NCI-H446 (cell line): ENCODE results near the gene DCAKD.

Experiments
- DNase-seq, 2 experiments: peaks; one replicate each; lab custom pipeline; 2025; lab: John Stamatoyannopoulos, UW

The DCAKD gene

DNA sequence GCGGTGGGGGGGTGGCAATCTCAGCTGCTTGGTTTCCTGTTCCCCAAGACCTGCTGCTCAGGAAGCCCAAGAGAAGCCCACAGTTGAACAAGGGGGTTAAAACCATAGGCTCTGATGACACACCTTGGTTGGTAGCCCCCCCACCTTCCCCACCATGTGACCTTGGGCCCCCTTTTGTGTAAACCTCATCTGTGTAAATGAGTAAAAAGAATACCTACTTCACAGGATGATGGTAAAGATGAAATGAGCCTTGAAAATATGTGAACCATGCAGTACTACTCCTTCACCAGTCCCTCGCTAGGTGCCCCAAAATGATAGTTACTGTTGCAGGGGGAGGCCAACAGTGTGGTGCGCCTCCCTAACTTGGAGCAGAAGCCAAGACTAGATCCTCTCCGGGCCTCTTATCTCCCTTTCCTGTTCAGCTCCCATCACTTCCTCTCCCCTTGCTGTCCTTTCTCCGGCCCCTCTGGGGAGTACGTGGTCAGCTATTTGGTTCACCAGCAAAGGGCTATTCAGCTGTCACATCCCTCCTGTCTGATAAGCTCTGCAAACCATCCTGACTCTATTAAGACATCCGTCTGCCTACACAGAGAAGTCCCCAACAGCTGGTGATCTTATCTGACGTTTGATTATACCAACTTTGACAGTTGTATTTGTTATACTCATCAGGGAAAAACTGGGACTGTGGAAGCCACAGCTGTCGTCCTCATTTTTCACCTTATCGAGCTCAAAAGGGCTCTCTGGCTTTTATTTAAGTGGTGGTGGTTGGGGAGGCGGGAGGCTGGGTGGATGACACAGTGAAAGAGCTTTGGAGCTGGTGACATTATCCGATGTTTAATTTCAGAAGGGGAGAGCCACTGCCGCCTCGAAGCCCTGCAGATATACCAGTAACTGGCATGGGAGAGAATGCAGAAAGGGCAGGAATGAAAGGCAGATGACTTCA lies 19.9 kb downstream of the DCAKD start:
- DNase-seq, result no peak

DNA sequence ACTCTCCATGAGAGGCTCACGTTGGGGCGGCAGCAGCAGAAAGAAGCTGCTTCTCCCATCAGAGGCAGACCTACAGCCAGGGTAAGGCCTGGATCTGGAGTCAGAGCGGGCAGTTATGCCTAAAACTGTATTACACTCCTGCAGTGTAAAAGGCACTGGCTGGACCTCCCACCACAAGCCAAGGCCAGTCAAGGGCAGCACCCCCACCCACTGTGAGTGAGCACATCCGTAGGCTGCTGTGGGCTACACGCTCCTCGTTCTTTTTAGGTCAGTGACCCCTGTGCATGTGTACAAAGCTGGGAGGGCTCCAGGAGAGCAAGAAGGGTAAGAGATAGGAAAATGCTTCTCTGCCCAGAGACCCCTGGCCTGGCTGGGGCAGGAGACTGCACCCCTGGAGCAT lies 20.7 kb downstream of the DCAKD start:
- no peak for DNase-seq

DNA sequence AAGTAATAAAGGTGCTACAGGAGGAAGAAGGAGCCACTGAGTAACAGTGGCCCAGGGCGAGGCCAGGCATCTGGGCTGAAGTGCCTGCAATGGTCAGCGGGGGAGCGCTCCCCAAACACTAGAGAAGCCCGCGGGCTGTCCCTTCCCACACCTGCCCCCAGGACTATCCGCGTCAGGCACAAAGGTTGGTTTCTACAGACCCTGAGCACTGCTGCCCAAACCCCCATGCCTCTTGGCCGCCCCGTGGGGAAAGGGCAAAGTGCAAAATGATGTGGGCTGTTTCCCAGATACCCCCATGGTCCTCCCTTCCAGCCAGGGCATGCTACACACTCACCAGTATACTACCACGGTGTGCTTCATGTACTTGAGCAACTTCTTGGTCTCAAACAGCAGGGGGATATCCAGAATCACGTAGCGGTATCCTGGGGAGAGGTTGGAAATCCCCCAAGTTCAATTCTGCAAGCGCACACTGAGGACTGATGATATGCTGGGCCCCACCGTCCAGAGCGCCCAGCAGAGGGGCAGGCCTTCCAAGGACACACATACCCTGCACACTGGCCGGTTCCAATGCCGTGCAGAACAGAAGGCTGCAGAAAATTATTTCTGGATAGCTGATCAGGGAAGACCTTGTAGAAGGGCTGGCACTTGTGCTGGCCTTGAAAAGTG lies 21.5 kb downstream of the DCAKD start:
- DNase-seq, result no peak

DNA sequence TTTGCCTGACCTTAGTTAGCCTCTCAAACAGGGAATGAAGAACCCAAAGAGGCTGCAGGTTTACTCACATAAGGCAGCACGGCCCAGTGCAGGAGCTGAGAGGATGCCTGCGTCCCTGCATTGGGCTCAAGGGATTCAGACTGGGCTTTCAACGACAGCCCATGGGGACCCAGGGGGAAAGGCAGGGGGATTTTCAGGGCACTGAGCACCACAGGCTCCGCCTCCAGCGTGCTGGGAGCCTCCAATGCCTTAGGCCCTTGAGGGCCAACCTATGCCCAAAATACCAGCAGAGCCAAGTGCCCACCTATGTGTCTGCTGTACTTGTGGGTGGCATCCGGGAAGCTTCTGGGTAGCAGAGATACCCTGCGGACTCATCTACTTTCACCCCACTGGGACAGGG lies 22.3 kb downstream of the DCAKD start:
- DNase-seq, result no peak

DNA sequence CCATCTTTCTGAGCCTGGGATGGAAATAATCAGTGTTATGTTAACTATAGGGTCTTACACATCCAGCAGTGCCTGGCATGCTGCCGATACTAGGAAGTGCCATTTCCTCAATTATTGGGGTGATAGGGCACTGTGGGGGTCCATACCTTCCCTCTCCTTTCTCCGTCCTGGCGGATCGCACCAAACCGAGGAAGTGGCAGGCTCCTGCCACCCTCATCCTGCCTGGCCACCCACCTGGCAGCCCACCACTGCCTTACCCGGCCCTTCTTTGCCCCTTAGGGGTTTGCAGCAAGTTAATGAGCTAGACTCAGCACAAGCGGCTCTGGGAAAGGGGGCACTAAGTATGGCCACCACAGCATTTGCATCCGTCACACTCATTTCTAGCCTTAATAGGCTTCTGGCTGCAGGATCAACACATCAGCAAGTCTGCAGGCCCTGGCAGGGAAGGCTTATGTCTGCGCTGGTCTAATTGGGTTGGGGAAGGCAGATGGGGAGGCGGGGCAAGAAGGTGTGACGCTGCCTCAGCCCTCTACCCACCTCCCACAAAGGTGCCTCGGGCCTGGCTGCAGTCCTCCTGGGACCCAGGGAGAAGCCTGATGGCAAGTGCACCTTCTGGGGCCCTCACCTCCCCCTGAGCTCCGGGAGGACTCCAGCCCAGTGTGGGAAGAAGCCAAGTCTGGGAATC lies 28.6 kb downstream of the DCAKD start:
- DNase-seq, result peak; percentile 57 to 79

DNA sequence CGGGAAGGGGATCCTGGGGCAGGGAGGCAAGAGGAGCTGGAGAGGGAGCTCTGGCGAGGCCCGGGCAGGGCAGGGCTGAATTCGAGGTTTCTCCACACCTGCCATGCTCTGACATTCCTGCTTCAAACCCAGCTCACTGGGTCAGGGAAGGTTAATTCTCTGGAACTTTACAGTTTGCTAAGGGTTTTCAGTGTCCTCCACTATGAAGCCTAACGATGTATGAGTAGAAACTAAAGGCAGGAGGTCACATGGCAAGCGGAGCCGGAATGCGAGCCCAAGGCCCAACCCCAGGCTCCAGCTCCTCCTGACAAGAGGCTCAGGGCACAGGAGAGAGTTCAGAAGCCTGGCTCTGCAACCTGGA lies 29.2 kb downstream of the DCAKD start:
- peak; percentile 32 to 38 for DNase-seq

DNA sequence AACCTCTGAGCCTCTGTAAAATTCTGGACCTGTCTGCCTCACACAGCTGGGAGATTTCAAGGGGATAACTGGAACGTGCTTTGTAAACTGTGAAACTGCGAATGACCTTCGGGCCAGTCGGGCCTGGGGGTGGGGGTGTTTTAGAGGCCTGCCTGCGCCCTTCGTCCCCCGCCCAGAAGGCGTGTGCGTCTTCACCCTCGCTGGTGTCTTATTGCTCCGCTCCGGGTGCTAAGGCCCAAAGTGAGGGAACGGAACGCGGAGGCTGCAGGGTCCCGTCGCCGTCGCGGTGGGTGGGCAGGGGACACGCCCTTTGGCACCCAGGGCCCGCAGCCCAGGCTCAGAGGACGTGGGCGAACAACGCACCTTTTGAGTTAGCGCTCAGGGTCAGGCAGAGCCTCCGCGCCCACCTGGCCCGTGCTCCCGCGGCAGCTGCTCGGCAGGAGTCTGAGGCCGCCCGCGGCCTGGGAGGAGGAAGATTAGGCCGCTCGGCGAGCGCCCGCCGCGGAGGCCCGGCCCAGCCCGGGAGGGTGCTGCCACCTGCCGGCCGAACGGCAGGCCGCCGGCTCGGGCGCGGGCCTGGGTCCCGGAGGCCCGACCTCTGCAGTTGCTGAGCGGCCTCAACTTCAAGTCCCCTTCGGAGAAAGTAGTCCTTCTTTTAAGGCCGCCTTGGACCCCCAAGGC lies 29.7 kb downstream of the DCAKD start:
- peak in 1 of 2 experiments; percentile 65 for DNase-seq

DNA sequence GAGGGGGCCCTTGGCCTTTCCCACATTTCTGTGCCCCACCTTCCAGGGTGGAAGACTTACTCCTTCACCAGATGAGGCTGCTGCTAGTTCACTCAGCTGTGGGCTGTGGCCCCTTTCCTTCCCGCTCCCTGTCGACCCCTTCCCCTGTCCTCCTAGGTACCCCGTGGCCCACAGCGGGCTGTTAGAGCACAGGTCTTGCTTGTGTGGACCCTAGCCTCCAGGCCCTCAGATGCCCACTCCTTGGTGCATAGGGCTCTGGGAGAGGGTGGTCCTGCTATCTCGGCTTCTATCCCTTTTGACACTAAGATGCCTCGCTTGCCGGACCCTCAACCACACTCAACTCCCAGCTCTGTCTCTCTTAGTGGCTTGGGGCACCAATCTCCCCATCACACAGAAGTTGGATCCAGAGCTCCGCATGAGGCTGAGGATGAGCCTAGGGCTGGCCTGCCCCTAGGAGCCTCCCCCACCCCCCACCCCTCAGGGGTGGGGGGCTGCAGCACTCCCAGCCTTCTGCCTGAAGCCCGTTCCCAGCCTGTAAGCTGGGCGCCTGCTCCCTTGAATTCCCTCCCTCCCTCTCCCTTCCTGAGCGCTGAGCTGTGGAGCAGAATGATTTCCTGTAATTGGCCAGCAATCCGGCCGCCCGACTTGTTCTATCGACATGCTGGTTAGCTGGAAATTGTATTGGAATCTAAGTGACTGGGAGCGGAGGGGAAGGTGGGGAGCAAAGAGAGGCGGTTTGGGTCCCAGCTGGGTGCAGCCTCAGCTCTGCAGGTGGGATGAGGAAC lies 30.9 kb downstream of the DCAKD start:
- DNase-seq, result peak in 1 of 2 experiments; percentile 14

DNA sequence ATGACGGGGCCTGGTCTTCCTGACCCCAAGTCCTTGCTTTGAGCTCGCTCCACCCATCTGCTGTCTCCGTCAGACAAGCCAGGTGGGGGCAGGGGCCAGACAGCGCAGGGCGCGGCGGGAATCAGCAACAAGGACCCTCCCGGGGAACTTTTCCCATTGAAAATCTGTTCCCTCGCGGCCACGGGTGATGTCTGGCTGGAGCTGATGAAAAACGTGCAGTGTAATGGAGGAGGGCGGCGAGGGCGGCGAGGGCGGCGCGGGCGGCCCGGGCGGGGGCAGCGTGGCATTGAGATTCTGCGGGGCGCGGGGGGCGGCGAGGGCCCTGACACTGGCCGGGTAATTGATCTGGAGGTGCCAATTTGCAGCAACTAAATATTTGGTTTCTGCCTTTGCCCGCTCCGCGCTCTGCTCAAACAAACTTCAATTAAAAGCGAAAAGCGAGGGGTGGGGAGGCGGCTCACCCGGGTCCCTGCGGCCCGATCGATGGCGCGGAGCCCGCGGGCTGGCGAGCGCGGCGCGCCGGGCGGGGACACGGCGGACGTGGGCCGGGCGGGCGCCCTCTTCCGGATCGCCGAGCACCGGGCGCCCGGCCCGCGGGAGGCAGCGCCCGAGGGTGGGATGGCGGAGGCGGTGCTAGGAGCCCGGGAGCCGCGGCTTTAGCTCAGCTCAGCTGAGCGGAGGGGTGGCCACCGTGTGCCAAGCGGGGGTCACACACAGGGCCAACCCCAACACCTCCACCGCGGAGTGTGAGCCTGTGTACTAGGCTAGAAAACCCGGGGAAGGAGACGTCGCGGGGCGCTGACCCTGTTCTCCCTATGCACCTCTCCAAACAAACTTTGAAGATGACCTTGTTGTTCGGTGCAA lies 32.4 kb downstream of the DCAKD start:
- peak in 1 of 2 experiments; percentile 25 for DNase-seq

DNA sequence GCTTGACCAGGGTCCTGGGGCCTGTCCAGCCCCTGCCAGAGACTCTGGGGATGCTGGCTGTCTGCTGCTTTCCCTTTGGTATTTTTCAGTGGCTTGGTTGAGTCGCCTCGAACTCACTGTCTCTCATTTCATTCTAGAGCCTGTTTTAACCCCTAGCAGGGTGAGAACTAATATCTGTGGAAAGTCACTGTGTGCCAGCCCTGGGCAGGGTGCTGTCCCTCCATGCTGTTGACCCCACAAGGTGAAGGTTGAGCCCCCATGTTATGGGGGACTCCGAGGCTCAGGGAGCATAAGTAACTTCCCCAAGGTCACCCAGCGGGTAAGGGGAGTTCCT lies 33.0 kb downstream of the DCAKD start:
- DNase-seq, result no peak

DNA sequence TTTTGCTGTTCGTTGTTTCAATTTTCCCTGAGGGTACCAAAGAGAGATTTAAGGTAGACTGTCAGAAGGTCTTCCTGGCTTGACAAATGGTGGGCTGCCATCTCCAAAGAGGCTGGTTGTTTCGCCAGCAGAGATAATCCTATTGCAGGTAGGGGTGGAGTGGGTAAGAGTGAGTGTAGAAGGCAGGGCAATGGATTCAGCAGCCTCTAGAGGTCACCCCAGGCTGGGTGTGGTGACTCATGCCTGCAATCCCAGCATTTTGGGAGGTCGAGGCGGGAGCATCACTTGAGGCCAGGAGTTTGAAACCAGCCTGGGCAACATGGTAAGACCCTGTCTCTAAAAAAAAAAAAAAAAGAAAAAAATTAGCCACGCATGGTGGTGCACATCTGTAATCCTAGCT lies 34.6 kb downstream of the DCAKD start:
- no peak for DNase-seq

DNA sequence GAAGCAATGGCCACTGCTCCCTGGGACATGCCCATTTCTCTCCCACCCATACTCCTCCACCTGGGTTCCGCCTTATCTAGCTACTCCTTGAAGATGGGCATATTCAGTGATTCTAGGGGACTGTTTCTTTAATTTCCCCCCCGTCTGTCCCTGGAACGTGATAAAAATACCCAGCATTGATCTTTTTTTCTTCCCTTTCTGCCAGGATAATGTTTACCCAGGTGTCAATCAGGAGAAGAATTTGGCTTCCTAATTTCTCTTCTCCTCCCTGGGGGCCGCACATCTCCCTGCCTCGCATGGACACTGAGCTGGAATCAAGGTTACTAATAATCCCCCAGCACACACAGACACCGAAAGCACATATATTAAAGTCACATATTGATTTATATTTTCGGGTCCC lies 35.2 kb downstream of the DCAKD start:
- peak in 1 of 2 experiments; percentile 34 for DNase-seq

DNA sequence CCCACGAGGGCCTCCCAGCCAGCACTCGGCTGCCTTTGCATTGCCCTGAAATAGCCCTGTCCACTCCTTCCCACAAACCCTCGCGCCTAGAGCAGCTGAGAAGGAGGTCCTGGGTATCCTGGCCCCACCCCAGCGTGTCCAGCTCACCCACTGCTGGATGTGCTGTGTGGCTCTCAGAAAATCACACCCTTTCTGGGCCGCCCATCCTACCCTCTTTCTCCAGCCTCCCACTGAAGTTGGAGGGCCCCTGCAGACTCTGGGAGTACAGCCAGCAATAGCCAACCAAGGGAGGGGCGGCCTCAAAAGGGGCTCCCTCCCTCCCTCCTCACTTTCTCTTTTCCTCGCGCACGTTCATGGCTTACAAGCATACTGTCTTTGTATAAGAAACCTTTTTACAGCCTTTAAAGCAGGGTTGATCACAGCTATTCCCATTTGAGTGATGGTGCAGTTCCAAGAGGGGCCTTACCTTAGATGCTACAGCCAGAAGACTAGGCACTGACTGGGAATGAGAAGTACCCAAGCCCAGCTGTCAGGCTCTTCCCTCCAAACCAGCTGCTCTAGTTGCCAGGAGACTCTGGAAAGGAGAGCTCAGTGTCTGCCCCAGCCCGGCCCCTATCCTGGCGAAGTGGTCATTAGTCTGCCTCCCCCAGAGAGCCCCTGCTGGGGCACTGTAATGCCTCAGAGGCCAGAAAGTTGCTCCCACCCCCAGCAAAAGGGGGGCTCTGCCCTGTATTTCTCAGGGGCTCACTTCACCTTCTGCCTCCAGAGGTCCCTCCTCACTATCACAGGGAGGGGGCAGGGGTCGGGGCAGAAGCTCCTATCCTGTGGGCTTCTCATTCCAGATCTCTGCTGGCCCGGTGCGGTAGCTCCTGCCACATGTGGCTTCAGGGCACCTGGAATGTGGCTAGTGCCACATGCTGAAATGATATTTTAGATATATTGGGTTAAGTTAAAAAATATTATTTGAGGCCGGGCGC lies 38.1 kb downstream of the DCAKD start:
- peak; percentile 78 to 87 for DNase-seq

DNA sequence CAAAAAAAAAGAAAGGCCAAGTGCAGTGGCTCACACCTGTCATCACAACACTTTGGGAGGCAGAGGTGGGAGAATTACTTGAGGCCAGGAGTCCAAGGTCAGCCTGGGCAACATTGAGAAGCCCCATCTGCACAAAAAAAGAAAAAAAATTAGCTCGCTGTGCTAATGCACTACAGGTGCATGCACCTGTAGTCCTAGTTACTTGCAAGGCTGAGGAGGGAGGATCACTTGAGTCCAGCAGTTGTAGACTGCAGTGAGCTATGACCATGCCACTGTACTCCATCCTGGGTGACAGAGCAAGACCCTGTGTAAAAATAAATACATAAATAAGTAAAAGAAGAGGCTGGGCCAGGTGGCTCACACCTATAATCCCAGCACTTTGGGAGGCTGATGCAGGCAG lies 39.7 kb downstream of the DCAKD start:
- no peak for DNase-seq

DNA sequence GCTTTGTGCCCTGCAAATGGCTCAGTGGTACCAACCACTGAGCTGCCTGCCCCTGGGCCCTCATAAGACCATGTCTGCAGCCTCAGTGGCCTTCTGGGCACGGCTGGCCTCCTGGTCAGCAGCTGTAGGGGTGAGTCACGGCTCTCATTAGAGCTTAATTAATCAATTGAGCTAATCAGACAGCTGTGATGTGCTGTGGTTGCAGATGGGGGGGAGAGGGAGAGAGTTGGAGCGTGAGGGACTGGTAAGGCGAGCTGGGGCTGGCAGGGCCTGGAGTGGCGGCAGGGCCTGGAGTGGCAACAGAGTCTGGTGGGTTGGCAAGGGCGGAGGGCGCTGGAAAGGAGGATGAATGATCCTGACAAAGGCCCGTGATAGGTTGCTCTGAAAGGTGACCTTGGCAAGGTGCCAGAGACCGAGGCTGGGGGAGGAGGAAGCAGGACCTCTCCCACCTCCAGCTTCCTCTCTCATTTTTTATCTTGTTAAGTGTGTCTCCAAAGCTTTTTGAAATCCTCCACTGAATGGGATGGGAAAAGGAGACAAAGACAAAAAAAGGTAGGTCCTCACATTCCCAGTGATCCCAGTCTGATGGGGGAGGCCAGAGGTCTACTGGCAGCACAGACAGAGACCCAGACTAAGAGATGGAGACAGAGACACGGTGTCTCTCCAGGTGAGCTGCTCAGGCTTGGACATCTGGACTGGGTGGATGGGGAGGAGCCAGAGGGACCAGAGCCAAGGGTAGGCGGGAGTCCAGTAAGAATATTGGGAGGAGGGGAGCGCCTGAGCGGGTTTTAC lies 41.6 kb downstream of the DCAKD start:
- peak in 1 of 2 experiments; percentile 13 for DNase-seq

DNA sequence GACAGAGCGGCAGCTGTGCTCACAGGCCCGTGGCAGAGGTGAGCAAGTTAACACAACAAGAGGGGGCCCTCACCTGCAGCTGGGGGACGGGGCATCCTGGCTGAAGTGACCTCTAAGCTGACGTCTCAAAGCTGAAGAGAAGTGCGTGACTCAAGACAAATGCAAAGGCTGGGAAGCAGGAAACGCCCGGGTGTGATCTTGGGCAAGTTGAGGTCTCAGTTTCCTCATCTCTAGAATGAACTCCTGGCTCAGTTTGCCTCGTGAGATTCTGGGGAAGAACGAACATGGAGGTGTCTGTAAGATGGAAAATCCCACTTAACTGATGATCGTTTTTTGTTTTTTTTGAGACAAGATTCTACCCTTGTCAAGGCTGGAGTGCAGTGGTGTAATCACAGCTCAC lies 43.2 kb downstream of the DCAKD start:
- no peak for DNase-seq

DNA sequence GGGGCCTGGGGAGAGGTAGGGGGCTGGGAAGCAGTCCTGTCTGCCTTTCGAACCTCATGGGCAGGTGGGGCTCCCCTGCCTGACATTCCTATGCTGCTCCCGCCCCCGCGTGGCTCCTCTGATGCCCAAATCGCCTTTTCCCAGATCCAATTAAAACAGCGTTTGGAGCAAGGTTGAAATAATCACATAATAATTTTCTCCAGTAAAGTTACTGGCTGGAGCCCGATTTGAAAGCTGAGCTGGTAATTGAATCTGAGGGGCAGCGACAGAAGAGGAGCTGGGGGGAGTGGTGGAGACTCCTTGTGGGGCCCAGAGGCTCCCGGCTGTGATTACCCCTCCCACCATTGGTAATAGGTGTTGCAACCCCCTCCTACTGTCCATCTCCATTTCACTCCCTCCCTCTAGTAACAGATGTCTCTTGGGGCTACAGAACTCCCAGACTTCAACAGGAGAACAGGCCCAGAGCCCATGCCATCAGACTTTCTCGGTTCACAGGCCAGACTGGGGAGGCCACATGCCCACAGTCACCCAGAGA lies 44.4 kb downstream of the DCAKD start:
- DNase-seq, result no peak

DNA sequence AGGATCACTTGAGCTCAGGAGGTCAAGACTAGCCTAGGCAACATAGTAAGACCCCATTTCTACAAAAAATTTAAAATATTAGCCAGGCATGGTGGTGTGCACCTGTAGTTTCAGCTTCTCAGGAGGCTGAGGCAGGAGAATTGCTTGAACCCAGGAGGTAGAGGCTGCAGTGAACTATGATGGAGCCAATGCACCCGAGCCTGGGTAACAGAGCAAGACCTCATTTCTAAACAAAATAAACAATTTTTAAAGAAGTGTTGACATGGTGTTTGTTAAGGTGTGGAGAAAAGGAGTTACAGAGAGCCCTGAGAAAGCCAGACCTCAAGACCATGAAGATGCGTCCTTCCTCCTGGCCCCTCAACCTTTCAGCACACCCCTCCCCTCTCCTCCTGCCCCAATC lies 45.7 kb downstream of the DCAKD start:
- DNase-seq, result no peak
